GM19397 (cell line): Measurements from ENCODE around the gene FFAR3.
"Not testable (repeated sequence)": the region's sequence is repeated elsewhere in the genome, so short reads cannot be mapped to it uniquely, and the experiment has no call there.

Experiments
- ATAC-seq: cut with Tn5 transposase; IDR thresholded peaks from one replicate; pipeline ENCODE4 v1.9.1; 2021; ENCODE audit warnings: mild to moderate bottlenecking, moderate library complexity; ENCODE audit not compliant: unreplicated experiment

FFAR3 gene

DNA sequence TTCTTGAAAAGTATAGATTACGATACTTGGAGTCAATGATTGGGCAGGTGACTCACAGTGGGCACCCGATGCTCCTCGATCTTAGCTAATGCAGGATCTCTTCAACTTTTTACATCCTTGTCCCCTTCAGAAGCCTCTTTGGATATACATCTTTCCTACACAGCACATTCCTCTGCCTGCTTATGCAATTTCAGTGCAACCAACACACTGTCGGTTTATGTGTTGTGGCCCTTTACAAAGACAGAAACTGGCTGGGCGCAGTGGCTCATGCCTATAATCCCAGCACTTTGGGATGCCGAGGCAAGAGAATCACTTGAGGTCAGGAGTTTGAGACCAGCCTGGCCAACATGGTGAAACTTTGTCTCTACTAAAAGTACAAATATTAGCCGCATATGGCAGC lies 15.2 kb downstream of the FFAR3 start:
- ATAC-seq, result no peak

DNA sequence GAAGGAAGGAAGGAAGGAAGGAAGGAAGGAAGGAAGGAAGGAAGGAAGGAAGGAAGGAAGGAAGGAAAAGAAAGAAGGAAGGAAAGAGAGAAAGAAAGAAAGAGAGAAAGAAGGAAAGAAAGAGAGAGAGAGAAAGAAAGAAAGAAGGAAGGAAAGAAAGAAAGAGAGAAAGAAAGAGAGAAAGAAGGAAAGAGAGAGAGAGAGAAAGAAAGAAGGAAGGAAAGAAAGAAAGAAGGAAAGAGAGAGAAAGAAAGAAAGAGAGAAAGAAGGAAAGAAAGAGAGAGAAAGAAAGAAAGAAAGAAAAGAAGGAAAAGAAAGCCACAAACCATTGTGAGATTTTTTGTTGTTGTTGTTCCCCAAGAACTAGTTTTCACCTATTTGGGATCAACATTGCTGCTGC lies 15.8 kb downstream of the FFAR3 start:
- ATAC-seq, result not testable (repeated sequence)

- ATAC-seq, result no peak
Measured at GRCh38 chr19:35375505-35376307, 17.4 kb downstream of the FFAR3 start.

DNA sequence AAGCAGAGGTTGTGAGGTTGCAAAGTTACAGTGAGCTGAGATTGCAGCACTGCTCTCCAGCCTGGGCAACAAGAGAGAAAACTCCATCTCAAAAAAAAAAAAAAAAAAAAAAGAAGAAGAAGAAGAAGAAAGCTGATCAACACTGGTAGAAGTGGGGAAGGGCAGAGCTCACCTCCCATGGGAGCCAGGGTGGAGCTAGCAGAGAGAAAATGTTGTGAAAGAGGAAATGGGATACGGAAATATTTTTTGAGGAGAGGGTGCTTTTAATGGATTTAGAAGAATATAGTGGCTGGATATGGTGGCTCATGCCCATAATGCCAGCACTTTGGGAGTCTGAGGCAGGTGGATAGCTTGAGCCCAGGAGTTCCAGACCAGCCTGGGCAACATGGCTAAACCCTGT lies 19.4 kb downstream of the FFAR3 start:
- ATAC-seq, result no peak

DNA sequence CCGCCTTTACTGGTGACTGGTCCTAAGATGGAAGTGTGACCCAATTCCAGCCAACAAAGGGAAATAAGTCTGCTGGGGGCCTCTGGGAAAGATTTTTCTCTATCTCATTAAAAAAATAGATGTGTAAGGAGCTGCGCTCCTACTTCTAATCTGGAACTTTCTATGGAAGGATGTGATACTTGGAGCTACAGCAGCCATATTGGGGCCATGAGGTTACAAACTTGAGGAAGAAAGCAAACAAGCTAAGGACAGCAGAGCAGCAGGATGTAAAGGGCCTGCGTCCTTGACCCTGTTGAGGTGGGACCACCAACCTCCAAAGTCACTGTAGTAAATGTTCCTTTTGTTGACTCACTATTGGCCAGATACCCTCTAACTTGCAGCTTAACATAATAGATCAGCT lies 20.1 kb downstream of the FFAR3 start:
- ATAC-seq, result no peak

GRCh38 chr19:35379545-35379944 lies 21.3 kb downstream of the FFAR3 start:
- ATAC-seq, result not testable (repeated sequence)

GRCh38 chr19:35379992-35380391 lies 21.7 kb downstream of the FFAR3 start:
- ATAC-seq, result no peak

DNA sequence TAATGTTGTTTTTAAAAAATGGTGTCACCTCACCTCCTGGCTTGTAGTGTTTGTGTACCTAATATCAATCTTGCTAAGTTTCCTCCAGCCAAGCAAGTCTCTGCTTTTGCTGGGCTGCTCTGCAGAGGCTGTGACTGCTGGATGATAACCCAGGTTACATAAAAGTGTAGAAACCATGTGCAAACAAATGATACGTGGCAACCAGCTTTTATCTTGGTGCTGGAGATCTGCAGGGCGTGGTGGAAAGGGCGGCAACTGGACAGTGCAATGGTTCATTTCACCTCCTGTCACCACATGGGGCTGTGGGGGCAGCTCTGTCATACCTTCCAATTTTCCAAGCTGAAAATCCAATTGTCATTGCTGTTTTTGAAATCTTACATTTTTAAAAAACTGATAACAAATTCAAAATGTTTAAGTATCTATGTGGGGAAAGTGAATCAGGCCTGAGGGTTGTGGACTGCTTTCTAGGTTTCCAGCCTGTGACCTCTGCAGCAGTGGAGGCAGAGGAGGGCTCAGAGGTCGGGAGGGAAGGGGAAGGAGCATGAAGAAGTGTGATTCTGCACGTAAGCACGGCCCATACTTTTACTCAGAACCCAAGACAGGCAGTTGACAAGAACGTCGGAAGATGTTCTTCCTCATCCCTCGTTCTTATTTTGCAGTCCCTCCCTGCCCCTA lies 22.3 kb downstream of the FFAR3 start:
- no peak for ATAC-seq

GRCh38 chr19:35381318-35381717 lies 23.1 kb downstream of the FFAR3 start:
- ATAC-seq, result no peak

DNA sequence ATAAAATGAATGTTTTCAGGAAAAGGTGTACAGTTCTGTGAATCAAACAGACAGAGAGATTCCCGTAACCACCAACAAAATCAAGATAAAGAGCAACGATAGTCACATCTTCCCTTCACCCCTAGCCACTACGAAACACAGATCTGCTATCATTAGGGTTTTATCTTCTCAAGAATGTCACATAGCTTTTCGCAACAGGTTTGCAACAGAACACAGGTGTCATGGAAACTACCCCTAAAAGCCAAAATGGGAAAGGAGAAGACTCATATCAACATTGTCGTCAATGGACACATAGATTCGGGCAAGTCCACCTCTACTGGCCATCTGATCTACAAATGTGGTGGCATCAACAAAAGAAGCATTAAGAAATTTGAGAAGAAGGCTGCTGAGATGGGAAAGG lies 23.7 kb downstream of the FFAR3 start:
- no peak for ATAC-seq

GRCh38 chr19:35383536-35383935 lies 25.3 kb downstream of the FFAR3 start:
- ATAC-seq, result no peak

GRCh38 chr19:35388277-35389054 lies 30.2 kb downstream of the FFAR3 start:
- no peak for ATAC-seq

GRCh38 chr19:35389192-35389861 lies 31.1 kb downstream of the FFAR3 start:
- no peak for ATAC-seq

DNA sequence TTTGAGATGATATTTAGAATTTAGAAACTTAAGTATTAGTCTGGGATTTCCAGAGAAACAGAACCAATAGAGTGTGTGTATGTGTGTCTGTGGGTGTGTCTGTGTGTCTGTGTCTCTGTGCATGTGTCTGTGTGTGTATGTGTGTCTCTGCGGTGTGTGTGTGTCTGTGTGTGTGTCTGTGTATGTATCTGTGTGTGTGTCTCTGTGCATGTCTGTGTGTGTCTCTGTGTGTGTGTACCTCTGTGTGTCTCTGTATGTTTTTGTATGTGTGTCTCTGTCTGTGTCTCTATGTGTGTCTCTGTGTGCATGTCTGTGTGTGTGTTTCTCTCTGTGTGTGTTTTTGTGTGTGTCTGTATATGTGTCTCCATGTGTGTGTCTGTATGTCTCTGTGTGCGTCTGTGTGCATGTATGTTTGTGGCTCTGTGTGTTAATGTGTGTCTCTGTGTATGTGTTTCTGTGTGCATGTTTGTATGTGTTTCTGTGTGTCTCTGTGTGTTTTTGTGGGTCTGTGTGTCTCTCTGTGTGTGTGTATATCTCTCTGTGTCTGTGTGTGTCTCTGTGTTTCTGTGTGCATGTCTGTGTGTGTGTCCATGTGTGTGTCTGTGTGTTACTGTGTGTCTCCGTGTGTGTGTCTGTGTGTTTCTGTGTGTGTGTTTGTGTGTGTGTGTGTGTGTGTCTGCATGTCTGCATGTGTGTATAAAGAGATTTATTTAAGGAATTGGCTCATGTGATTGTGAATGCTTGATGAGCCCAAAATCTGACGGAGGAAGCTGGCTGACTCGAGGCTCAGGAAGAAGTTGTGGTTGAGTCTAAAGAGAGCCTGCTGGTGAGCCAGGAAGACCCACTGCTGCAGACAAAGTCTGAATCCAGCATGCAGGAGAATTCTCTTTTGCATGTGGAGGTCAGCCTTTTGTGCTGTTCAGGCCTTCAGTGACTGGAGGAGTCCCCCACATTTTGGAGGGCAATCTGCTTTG lies 34.8 kb downstream of the FFAR3 start:
- no peak for ATAC-seq

DNA sequence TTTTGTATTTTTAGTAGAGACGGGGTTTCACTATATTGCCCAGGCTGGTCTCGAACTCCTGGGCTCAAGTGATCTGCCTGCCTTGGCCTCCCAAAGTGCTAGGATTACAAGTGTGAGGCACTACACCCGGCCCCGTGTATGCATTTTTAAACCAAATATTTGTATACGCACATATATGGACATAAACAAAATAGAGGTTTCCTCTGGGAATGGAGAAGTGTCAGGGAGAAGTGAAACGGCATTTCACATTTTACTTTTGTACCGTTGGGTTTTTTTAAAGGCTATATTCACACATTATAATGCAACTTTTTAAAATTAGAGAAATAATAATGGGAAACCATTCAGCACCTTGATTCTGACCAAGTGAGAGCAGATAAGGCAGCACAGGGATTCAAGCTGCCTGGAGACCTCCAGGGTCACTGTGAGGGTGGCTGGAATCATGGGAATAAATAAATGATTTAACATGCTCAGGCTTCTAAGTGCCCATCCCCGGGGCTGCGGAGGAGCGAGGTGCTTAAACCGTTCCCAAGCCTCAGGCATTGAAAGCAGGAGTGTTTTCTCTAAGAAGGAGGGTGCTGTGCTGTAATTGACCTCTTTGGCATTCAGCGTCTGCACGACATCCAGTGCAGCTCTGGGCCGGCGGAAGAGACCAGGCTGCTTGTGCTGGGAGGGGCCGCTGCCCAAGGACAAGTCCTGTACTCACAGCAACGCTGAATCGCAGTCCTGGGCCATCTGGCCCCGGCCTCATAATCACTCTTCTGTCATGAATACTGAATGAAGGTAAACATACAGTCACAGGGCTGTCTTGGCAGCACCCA lies 37.3 kb downstream of the FFAR3 start:
- no peak for ATAC-seq

GRCh38 chr19:35396240-35396885 lies 38.1 kb downstream of the FFAR3 start:
- ATAC-seq, result no peak

- no peak for ATAC-seq
Measured at GRCh38 chr19:35397064-35397463, 38.8 kb downstream of the FFAR3 start.

GRCh38 chr19:35398570-35398969 lies 40.3 kb downstream of the FFAR3 start:
- ATAC-seq, result no peak

DNA sequence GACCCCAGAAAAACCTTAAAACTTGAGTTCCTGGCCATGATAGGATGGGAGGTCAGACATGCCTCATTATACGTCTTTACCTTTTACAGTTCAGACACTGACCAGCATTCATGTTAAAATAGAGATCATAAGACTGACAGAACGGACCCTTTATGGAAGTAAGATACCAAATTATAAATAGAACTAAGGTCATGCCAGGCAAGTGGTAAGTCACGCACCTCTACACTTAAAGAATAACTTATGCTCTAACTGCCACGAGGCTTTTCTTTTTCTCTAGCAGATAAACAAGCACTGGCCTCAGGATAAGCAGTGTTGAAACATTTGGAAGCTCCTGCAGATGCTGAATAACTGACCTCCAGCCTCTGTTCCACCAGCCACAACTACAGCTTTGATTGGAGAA lies 41.0 kb downstream of the FFAR3 start:
- no peak for ATAC-seq
